Superior temporal gyrus (tissue), 1 donor: ENCODE measurements around the gene RASGEF1B.

Source experiments
- DNase-seq: peaks from one replicate; pipeline ENCODE4 v3.0.0-alpha.2; 2016; ENCODE audit errors: extremely low spot score

The RASGEF1B gene

DNA sequence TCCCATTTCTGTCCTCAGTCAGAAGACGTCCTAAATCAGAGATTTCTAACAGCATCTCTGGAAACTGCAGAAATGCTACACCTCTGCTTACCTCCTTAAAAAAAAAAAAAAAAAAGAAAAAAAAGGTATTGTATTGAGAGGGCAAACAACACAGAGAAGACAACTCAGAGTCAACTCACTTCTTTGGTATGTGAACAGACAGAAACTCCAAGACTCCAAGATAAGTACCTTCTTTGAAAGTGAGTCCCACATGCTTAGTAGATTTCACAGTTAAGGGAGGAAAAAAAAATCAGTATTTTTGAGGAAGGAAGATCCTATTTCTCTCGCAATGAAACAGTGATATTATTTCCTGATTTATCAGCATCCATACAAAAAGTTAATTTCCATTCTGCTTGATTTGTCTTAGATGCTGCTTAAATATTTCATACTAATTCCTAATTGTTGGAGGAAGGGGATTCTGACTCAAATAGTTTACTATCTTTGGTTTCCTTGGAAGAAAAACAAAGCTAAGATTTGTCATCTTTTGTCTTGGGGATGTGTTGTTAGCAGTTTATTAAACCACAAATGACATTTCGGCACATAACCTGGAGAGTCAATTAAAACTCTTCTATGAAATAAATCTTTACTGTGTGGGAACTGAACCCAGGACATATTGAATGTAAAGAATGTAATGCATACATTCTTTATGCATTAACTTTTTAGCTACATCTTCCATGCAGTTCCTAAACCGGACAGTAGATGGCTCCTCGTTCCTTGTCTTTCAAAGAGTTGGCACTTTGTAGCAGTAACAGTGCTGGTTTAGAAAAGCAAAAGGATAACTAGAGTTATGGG, 4.7 kb downstream of the RASGEF1B start:
- DNase-seq: peak; percentile 99

DNA sequence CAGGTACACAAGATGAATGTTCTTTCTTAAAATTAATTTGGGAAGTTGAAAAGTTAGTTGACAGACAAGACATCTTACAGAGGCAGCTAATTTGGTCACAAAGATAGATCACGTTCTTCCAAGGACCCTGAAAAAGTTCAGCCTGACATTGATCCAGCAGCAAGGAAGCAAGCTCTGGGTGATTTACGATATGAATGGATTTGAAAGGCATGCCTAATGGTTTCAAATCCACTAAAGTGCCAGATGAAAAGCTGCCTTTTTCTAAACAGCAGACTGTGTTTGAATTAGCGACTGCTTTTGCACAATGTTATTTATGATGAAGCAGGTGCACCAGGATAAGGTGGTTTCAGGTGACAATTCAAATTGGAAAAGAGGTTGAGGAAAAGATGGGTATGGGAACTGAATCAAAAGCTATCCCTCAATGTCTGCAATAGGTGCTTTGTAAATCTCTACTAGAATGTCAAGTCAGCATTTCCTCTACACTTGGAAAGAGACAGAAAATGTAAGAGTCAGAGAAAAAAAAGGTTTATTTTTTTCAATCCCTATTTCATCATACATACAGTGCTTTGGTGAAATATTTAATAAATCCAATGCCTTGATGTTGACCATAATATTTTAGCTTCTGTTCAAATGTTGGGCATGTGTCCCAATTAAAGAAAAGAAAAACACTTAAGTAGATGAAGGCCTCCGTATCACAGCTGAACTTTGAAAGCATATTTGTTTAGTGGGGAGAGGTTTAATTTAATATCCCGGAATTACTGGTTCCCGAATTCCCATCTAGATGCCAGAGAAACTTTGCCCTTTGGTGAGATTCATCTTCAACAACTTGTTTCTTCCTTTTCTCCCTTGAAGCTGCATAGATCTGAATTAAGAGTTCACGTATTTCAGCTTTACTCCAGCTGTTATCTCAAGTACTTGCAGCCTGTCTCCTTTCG, 6.0 kb downstream of the RASGEF1B start:
- DNase-seq: no peak

DNA sequence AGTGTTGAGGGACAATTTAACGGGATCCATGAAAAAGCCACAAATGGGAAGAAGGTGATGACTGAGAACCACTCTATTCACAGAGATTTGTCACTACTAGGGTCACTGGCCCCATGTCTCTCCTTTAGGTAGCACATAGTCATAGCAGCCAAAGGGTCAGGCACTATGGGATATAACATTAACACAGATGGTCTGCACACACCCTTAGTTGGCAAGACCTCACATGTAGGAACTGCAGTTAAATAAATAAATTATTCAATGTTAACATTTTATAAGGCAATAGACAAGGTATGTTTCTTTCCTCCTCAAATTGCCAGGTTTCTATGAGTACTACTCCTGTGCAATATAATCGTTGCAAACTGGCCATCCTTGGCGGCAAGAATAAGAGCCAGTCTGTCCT, 10.9 kb downstream of the RASGEF1B start:
- DNase-seq: no peak

DNA sequence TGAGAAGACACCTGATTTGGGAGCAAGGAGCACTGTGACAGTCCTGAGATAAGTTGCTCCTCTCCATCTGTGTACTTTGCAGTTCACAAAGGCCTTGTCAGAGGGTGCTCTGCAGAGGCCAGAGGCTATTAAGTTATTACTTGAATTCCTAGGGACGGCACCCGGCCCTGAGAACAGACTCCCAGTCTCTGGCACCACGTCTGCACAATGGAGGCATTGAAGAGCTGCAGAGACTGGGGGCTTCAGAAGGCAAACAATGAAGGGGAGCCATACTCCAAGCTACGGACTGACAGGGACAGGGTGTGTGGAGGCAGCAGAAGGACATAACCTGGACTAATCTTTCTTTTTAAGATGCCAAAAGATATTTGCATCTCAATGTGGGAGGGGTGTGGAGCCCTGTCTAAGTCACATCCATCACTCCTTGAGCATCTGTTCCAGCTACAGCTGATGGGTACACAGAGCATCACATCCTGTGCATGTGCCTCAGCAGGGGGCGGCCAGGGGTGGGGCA, 11.5 kb downstream of the RASGEF1B start:
- peak; percentile 43 for DNase-seq

DNA sequence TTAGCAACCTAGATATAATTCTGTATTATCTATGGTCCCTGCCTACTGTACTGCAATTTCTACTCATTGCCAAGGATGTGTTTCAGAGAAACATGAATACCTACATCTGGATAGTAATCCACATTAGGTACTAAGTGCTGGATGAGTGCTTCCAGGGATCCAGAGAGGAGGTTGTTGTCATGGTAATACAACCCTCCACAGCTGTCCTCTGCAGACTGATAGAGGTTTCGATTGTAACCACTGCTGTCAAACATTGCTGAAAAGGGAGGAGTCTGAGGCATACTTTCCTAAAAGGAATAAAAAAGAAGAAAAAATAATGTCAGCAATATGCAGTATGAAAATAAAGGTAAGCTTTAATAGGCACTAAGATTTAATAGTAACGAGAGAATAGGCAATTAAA, 12.5 kb downstream of the RASGEF1B start:
- peak; percentile 21 for DNase-seq

DNA sequence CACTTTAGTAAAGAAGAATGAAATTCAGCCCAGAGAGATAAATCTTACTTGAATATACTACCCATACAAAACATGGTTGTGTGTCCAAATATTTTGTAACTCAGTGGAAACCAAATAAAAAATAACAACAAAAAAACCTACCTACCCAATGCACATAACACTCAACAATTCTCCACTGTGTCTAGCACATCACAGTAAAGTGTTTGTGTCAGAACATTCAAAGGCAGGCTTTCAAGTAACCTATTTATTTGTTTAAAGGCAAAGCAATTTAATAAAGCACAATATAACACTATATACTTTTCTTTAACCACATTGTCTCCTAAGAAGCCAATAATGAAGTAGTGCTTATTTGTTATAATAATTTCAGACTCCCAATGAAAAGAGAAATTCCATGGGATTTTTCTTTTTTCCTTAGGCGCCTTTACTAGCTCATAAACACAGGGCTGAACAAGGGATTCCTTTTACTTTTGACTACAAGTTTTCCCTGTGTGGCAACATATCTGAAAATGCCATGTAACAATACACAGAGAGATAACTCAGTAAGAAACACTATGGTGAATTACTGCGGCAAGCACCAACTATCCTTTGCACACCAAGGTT, 13.7 kb downstream of the RASGEF1B start:
- DNase-seq: no peak

DNA sequence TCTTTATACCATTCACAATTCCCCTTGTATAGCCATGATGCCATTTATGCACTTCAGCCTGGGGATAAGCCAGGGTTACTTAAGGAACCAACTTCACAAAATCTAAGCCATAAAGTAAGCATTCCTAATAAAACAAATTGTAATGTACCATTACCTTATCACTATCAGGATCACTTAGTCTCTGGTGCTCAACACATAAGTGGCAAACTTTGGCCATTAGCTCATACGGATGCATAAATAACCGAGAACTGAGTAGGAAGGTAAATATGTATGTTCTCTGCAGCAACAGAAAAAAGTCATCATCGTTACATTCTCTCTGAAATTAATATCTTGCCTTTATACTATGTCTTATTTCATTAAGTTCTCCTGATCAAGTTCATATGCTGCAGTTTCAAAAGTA, 14.4 kb downstream of the RASGEF1B start:
- no peak for DNase-seq

DNA sequence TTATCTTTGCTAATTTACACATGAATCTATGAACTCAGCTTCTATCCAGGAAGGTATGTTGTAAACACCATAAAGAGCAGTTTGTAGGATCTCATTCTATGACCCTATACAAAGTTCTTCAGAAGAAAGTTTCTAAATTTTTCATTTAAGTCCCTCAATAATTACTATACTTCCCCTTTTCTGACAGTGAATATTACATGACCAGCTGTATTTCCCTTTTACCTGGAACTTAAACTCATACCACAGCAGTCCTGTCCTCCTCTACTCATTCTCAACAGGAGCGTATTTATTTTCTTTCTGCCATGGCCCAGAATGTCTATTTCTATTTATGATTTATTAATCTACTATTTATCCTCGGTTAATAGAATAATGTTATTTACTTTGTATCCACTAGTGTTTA, 15.8 kb downstream of the RASGEF1B start:
- no peak for DNase-seq

DNA sequence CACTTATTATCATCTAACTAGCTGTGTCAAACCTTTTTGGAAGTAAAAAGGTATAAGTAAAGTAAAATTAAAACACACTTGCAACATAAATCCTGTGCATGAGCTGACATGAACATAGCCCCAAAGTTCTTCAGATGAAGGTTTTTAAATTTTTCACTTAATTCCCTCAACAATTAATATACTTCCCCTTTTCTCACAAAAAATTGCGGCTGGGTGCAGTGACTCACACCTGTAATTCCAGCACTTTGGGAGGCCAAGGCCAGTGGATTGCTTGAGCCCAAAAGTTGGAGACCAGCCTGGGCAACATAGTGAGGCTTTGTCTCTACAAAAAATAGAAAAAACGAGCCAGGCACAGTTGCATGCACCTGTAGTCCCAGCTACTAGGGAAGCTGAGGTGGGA, 16.8 kb downstream of the RASGEF1B start:
- no peak for DNase-seq

DNA sequence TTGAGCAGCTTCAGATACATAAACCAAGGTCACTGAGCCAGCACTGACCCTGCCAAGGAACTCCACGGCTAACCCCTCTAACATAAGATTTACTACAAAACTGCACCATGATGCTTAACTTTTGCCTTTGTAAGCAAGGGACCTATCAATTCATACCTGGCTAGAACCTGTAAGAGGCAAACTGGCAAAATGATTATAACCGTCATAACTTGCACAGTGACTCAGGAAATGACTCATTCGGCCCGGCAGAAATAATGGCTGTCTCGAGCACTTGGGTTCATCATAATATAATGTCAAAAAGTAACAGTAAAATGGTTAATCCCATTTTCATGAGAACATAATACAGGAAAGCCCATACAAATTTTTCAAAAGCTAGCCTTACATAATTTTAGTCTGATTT, 17.2 kb downstream of the RASGEF1B start:
- no peak for DNase-seq

DNA sequence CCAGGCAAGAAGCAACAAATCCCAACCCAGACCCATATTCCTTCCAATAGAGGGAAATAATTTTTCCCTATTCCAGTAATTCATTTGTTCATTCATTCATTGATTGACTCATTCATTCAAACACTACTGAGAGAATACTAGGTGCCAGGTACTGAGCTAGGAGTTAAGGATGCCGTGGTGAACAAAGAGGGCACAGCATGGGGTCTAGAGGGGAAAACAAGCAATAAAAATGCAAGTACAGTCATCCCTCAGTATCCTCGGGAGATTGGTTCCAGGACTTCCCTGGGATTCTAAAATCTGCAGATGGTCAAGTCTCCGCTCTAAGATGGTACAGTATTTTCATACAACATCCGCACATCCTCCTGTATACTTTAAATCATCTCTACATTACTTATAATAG, 18.7 kb downstream of the RASGEF1B start:
- DNase-seq: no peak

DNA sequence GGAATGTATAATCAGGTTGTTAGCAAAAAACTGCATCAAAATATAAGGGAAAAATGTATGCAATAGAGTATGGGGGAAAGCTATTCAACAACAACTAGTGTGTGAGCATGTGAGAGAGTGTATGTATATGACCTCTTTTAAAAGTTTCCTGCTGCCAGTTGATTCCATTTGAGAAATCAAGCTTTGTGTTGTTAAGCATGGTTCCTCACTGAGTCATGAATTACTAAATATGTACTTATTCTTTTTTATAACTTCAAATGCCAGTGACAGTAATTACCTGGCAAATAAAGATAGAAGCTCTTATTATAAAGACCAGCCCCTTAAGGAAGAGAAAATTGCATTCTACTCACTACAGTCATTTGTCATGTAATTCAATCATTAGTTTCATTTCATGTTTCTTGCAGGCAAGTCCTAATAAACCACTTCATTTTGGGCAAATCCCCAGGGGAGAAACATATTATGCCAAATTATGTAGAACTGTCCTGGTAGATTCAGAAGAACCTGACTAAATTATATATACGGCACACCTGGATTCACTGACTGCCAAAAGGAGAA, 19.2 kb downstream of the RASGEF1B start:
- no peak for DNase-seq

DNA sequence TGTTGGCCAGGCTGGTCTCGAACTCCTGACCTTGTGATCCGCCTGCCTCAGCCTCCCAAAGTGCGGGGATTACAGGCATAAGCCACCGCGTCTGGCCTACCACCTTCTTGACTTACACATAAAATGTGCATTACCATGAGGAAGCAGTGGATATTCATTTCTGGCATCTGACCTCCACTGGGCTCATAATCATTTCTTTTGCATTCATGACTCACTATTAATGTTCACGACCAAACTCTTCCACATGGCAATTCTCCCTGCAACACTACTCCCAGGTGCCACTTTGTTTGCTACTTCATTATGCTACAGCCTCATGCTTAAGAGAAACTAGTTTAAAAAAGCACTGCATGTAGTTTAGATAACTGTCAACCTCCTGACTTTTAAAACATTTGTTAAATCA, 22.7 kb downstream of the RASGEF1B start:
- DNase-seq: no peak

DNA sequence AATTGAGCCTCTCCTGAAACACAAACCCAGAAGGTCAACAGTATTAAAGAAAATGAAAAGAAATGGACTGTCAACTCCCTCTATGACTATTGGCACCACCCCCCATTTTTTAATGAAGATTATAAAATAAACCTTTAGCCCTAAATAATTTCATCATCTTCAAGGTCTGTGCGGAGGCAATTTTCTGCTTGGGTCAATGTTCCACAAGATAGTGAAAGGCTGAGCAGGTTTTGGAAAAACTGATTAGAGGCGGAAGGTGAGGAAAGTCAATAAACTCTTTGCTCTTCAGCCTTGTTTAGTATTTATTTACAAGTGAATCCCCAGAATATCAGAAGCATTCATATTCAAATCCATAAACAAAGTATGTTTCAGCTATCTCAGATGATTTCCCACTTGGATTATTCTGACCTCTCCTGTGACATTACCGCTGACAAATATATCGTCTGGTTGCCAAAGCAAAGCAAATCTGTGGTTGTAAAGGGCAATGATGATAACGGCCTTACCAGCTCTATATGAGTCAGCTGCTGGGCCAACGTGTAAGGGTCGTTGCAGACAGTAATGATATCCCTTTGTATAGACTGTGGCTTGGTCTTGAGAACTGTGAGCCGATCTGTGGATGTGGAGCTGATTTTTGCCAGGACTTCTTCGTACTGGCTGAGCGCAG, 24.0 kb downstream of the RASGEF1B start:
- DNase-seq: no peak

DNA sequence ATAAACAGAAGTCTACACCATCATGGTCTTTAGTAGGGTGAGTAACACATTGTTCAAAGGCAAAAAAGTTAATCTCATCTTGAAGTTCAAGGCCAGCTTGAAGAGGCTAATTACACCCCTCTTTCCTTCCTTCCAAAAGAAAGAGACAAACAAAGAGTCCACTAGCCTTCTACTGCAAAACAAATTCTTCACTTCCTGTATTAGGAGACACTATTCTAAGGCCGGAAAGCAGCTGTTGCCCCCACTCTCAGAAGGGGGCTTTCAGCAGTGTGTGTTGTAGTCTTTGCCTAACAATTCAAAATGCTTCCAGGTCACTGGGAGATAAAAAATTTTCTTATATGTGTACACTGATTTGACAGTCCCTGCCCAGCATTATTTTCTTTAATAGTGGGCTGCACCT, 25.1 kb downstream of the RASGEF1B start:
- DNase-seq: no peak

DNA sequence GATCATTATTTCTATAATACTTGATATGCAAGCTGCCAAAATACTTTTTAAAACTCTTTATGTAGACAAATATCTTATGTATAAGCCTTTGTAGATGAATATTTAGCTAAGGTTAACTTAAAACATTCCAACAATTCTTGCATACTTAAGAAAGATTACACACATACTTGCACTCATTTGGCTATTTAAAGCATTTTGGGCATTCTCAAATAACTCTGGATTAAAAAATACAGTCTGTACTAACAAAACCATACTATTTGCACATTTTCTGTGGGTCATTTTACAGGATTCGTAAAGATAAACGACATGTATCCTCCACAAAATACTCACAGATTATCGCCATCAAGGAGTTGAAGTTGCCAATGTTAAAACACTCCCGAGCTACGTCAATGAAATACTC, 26.5 kb downstream of the RASGEF1B start:
- no peak for DNase-seq

DNA sequence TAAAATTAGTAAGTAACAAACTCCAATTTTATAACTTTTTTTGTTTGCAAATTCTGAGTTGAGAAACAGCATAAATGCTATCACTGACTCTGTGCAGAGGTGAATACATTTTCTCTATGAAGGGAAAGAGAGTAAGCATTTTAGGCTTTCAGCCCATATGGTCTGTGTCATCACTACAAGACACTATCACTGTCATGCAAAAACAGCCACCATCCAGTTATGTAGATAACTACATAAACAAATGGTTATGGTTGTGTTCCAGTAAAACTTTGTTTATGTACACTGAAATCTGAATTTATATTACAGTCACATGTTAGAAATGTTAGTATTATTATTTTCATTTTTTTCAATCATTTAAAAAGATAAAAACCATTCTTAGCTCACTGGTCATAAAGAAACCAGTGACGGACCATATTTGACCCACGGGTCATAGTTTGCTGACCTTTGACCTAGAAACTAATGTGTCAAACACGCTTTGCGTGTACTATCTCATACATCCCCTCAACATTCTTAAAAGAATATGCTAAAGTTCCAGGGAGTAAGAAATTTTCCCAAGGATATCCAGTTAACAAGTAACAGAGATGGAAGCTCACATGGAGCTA, 29.1 kb downstream of the RASGEF1B start:
- no peak for DNase-seq

DNA sequence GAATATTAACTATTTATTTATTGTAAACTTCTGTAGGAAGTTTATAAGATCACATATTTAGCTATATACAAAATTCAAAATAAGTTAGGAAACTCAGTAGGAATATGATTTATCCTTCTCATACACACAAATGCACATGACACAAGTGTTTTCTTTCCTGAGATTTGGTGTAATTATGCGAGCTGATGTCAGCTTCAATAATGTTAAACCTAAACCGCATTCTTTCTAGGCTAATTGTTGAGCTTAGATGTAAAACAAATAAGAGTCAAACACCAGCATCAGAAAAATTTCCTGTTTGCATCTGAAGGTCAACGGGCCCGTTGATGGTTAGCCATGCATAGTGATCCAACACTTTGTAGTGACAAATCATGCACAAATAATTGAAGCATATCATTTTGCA, 30.8 kb downstream of the RASGEF1B start:
- no peak for DNase-seq

DNA sequence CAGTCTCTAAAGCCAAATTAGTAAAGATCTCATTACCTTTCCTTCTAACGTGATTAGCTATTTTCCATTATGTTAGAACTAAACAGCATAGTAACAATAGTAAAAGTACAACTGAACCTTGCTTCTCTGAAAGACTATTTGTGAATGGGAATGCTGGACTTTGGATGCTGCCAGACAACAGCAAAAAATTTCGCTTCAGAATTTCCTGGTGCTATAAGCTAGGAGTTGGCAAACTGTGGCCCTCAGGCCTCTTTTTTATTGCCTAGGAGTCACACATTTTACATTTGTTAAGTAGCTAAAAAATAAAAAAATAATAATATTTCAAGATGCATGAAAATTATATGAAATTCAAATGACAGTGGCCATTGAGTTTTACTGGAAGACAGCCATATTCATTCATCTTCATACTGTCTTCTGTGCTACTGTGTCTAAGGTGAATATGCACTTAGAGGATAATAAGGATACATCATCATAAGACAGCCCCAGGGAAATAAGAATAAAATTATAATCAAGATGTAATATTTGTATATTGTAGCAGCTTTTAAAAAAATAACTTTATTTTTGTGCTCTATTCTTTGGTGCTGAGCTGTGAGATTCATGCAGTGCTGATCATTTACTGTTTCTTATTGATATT, 34.6 kb downstream of the RASGEF1B start:
- DNase-seq: no peak

DNA sequence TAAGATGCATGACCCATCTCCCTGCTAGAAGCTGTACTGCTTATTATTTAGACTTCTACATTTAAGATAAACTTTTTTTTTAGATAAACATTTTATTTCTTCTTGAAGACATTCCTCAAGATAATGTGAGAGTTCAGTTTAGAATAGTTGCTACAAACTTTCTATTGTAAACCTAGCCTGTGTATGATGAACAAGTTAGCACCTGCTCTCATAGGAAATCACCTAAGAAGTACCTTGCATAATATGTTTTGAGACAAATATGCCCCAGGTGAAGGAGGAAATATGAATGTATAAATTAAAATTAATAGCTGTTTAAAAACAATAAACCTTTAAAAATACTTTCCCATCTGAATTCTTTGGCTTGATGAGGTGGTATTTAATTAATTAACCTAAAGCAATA, 35.6 kb downstream of the RASGEF1B start:
- DNase-seq: no peak

DNA sequence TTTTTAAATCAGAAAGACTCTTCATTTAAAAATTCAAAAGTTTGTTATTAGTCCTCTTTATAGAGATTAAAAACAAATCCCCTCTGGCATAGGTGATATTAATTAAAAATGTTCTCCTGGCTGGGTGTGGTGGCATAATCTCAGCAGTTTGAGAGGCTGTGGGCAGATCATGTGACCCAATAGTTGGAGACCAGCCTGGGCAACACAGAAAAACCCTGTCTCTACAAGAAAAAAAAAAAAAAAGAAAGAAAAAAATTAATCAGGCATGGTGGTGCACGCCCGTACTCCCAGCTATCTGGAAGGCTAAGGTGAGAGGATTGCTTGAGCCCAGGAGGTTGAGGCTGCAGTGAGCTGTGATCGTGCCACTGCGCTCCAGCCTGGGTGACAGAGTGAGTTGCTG, 38.9 kb downstream of the RASGEF1B start:
- no peak for DNase-seq
